ENCODE data around the gene GP1BB.

The GP1BB gene

DNA sequence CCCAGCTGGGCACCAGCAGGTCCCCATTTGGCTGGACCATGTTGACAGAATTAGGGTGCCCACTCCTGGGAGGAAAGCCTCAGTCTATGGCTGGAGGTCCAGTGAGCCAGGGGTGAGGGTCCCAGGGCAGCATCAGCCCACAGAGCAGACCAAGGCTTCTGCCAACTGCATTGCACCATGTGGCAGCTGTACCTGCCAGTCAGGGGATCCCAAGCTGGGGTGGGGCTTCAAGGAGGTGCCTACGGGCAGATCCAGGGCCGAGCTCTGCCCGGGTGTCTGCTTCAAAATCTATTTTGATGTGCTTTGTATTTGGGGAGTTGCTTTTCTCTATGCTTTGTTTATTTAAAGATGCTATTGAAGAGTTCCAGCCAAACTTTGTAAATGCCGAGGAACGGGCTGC is 10.4 kb downstream of the GP1BB start:
- no peak overlapping the region for H3K4me3 ChIP-seq (ENCODE audit: low read depth, low read length)
- in situ Hi-C loops (cut with HindIII; ENCODE audit: low sequenced_read_pairs), result no loop called here
- DNase-seq (ENCODE audit: low read depth, low spot score), result no peak
- TF ChIP-seq, protein P1, sequence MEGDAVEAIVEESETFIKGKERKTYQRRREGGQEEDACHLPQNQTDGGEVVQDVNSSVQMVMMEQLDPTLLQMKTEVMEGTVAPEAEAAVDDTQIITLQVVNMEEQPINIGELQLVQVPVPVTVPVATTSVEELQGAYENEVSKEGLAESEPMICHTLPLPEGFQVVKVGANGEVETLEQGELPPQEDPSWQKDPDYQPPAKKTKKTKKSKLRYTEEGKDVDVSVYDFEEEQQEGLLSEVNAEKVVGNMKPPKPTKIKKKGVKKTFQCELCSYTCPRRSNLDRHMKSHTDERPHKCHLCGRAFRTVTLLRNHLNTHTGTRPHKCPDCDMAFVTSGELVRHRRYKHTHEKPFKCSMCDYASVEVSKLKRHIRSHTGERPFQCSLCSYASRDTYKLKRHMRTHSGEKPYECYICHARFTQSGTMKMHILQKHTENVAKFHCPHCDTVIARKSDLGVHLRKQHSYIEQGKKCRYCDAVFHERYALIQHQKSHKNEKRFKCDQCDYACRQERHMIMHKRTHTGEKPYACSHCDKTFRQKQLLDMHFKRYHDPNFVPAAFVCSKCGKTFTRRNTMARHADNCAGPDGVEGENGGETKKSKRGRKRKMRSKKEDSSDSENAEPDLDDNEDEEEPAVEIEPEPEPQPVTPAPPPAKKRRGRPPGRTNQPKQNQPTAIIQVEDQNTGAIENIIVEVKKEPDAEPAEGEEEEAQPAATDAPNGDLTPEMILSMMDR (IDR thresholded peaks at IDR 0.05; ENCODE audit: low read depth, low read length), result no peak

DNA sequence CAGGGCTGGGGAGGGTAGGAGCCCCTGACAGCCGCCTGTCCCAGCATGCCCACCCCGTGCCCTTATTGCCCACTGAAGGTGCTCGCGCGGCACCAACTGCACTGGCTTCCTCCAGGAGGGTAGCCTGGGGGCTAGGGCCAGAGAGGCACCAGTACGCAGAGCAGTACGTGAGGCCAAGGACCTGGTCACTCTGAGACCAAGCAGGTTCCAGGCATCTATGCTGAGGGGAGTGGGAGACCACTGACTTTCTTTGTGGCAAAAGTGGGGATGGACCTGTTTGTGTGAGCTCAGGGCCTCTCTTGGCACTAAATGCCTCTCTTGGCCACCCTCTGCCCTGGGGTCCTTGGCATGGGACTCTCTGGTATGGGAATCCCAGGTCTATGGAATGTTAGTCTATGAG is 10.8 kb downstream of the GP1BB start:
- H3K4me3 ChIP-seq (ENCODE audit: low read depth, low read length), result no peak overlapping the region
- in situ Hi-C loops (cut with HindIII; ENCODE audit: low sequenced_read_pairs), result no loop called here
- no peak for DNase-seq (ENCODE audit: low read depth, low spot score)
- TF ChIP-seq, protein P1 (IDR thresholded peaks at IDR 0.05; ENCODE audit: low read depth, low read length), result no peak

DNA sequence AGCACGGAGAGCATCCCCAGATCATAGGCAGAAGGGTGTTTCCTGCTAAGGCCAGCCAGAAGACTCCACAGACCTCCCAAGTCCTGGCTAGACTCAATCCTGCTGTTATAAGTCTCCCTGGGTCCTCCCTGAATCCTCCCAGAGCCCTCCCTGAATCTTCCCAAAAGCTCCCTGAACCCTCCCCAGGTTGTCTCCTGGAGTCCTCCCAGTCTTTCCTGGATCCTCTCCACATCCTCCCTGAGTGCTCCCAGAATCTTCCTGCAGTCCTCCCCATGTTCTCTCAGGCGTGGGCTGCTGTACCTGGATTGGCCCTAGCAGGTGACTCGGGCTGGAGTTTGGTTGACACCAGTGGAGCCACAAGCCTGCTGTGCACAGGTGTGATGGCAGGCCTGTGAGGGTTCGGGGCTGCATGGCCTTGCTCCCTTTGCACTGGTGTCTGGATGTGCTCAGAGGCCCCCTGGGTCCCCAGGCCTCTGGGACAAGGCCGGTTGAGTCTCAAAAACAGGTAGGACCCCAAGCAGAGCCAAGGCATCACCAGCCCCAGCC is 11.6 kb downstream of the GP1BB start:
- in situ Hi-C loops (cut with HindIII; ENCODE audit: low sequenced_read_pairs), result no loop called here
- DNase-seq (ENCODE audit: low read depth, low spot score), result no peak
- TF ChIP-seq, protein P1 (IDR thresholded peaks at IDR 0.05; ENCODE audit: low read depth, low read length), result no peak
- H3K4me3 ChIP-seq (ENCODE audit: low read depth, low read length), result no peak overlapping the region

DNA sequence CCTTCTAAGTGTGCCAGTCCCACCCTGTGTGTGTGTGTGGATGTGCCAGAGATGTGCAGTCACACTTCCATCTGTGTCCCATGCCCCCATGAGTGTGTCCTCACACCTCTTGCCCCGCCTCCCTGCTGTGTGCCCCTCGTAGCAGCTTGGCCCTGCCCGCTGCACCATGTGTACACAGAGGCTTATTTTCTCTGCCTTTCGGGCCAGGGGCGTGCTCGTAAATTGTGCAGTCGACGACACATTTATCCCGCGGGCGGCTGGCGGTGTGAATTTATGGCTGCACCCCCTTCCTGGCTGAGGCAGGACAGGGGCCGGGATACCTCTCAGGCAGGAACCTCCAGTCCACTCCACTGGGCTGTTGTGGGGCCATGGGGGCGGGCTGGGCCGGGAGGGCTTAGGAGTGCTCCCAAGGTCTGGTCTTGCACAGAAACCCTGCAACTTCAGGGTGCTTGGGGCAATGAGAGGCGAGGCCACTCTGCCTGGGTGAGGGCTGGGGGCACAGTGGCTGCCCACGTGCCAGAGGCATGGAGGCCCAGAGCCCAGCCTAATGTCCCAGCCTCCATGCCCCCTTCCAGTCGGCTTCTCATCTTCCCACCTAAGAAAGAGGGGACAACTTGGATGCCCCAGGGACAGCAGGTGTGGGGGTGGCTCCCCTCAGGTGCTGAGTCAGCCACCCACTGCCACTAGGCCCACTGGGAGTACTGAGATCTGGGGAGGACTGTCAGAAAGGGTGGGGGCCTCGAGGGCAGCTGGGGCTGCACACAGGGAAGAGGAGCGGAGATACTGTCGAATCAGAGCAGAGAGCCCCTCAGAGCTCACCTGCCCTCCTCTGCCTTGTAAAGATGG is 12.5 kb downstream of the GP1BB start:
- DNase-seq (ENCODE audit: low read depth, low spot score), result no peak
- in situ Hi-C loops (cut with HindIII; ENCODE audit: low sequenced_read_pairs), result no loop called here
- TF ChIP-seq, protein P1 (IDR thresholded peaks at IDR 0.05; ENCODE audit: low read depth, low read length), result no peak
- H3K4me3 ChIP-seq (ENCODE audit: low read depth, low read length), result no peak overlapping the region

DNA sequence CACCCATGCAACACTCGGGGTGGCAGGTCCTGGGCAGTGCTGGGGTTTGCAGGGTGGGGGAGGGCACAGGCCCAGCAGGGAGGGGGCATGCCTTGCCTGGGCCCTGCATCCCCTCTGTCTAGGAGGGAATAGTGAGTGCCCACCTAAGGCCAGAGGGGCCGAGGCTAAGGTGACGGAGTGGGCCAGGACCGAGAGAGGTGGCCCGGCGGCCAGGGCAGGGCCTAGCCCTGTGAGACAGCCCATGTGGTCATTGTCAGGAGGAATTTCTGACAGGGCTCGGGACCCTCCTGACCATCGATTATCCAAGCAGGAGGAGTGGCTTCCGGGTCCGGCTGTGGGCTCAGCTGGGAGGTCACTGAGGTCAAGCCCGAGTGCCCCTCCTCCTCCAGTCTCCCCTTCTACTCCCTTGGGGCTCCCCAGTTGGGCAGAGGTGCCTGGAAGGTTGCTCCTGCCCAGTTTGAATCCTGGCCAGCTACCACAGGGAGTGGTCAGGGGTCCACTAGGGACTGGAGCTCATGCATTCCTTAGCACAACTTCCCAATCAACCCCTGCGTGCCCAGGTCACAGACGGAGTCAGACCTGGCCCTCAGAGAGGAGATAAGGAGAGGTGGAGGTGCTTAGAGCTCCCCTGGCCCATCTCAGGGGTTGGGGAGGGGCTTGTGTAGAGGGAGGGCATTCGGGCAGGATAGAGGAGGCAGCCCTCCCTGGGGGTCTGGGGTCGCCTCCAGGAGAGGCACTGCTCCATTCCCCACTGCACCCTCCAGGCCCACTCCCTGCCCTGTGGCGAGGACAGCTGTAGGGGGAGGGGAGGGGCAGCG is 14.7 kb downstream of the GP1BB start:
- TF ChIP-seq, protein P1 (IDR thresholded peaks at IDR 0.05; ENCODE audit: low read depth, low read length), result no peak
- DNase-seq (ENCODE audit: low read depth, low spot score), result no peak
- in situ Hi-C loops (cut with HindIII; ENCODE audit: low sequenced_read_pairs), result no loop called here
- H3K4me3 ChIP-seq (ENCODE audit: low read depth, low read length), result no peak overlapping the region

DNA sequence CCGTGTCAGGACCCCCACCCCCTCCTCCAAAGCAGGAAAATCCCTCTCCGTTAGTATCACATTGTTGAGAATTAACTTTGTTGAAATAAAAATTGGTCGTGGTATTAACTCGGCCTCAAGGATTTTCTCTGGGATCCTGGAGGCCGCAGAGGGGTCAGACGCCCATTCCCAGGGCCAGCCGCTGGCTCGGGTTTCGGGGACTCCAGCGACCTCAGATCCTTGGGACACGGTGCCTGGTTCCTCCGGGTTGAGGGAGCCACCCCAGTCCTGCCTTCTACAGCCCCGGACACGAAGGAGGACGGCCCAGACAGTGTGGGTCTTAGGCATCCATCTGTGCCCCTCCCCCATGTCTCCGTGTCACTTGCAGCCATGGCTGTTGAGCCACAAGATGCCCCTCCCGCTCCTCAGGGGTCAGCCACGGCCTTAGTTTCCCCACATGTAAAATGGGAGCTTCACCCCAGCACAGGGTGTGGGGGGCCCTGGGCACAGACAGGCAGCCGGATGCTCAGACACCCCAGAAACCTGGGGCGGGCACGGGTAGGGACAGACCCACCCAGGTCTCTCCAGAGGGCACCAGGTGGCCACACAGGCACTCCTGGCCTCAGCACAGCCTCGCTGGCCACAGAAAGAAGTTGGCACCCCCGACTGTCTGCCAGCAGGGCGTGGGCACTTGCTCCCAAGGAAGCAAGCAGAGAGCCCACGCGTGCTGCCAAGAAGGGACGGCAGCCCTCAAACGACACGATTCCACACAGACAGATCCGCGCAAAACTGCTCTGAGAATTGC is 15.5 kb downstream of the GP1BB start:
- TF ChIP-seq, protein P1 (IDR thresholded peaks at IDR 0.05; ENCODE audit: low read depth, low read length), result no peak
- no peak overlapping the region for H3K4me3 ChIP-seq (ENCODE audit: low read depth, low read length)
- in situ Hi-C loops (cut with HindIII; ENCODE audit: low sequenced_read_pairs), result no loop called here
- no peak for DNase-seq (ENCODE audit: low read depth, low spot score)

All from astrocyte of the spinal cord (primary cell).